ENCODE data around the gene CNTNAP2.
"Not testable (repeated sequence)": the region's sequence is repeated elsewhere in the genome, so short reads cannot be mapped to it uniquely, and the experiment has no call there.

The CNTNAP2 gene

DNA sequence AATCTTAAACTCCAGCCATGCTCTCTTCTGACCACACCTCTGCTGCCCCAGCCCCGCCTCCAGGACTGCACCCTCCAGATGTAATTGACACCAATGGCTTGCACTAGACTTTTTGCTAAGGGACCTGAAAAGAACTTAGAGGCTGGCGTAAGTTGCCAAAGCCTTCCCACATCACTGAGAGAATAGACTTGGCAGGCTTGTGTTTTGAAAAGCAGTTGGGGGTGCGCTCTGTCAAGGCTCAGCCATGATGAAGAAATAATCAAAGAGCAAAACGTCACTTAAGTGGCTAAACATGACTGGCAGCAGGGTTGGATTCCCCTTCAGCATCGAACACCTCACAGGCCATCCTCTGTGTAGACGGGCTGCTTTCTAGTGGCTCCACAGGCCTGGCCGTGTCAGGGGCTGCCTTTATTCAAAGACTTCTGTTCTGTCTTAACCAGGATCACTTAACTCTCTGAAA lies 2278.8 kb downstream of the CNTNAP2 start:
- no peak for DNase-seq

DNA sequence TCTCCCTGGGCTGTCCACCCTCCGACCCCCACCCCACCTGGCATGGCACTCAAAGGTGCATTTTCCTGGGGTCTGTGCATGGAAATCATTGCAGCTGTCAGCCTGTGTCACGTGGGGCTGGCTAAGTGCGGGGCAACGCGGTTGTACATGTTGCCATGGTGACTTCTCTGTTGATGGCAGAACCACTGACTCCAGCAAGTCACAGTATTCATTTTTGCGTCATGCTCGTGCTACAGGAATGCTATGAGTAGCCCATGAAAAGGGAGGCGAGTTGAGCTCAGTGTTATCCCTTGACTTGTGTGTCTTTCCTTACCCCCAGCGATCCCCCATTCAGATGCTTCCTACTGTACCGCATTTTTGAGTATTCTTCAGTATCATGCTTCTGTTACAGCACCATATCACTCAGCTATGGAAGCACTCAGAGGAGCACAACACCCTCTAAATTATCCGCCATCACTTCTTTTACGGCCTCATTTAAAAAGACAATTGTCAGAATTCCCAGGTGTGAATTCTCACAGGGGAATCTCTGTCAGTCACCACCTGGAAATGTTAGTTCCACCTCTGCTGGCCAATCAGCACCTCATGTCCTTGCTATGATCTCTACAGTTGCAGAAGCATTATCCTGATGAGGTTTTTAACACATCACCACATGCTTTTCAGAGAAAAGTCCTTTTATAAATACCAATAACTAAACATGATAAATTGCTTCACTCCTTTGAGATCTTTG lies 2279.6 kb downstream of the CNTNAP2 start:
- no peak for DNase-seq

DNA sequence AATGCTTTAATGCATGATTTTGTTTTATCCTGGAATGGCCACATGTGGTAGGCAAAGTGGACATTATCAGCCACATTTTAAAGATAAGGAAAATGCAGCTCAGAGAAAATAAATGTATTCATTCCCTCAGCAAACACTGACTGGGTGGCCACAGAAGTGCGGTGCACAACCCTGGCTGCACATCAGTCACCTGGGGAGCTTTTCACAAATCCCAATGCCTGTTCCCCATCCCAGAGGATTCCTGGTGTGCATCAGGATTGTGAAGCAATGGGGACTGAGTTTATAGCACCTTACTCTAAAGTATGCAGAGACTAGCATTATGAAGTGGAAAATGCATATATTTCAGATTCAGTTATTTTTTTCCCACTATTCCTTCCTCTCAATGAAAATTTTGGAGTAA lies 2280.5 kb downstream of the CNTNAP2 start:
- DNase-seq: no peak

DNA sequence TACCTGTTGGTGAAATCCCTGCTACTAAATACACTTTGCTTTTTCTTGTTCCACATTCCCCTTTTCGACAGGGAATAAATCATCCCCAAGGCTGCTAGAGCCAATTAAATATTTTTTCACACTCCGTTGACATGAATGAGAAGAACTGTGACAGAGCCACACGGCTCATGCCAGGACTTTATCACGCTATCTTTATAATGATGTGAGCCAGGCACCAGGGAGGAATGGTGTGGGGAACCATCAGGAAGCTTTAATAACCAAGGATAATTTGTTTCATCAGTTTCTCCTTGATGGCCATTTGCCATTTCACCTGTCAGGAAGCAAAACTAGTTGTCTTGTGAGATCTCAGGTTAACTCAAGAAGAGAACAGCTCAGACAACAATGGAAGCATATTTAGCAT lies 2280.9 kb downstream of the CNTNAP2 start:
- no peak for DNase-seq

DNA sequence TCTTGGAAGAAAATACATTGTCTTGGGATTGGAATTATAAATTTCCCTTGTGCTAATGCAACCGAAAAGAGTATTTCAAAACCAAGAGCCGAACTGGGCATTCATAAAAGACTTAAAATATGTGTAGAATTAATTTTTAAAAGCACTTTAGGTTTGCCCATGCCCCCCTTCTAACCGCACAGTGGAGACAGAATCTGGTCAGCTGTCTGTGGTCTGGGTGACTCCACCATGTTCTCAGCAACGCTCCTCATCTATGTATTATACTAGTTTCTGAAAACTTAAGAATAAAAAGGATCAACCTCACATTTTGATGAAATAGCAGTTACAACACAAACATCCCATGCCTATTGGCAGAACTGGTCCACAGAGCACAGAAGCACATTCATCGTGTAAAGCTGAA lies 2281.4 kb downstream of the CNTNAP2 start:
- no peak for DNase-seq

DNA sequence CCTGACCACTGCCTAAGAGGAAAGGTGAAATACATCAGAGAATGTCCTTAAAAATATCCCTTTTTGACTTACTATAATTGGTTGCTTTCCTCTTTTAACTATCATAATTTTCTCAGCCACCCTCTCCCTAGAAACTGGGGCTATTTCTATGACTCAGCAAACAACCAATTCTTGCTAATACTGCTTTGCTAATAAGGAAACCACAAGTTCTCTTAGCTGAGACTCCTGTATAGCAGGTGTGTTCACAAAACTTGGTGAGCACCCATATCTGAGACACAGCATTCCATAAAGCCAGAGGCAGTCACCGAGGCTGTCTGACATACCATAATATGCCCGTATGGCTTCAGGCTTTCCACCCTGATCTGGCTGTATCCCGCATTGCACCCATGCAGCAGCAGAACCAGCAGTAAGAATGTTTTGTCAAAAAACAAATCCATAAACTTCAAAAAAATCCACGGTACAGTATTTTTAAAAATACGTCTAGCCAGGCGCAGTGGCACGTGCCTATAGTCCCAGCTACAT lies 2282.3 kb downstream of the CNTNAP2 start:
- no peak for DNase-seq

DNA sequence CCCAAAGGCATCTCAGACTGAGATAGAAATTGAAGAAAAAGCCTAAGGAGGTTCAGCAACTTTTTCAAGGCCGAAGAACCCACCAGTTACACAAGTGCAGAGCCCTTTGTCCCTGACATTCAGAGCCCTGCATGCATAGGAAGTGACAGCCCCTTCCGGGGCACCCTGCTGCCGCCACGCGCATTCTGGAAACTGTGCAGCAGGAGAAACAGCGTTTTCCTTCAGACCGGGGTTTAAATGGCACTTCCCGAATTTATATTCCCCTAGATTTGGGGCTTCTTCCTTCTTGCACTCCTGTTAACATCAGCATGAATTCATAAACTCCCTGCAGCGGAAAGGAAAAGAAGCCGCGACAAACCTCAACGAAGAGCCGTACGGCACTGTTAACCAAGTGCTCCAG lies 2283.5 kb downstream of the CNTNAP2 start:
- no peak for DNase-seq

DNA sequence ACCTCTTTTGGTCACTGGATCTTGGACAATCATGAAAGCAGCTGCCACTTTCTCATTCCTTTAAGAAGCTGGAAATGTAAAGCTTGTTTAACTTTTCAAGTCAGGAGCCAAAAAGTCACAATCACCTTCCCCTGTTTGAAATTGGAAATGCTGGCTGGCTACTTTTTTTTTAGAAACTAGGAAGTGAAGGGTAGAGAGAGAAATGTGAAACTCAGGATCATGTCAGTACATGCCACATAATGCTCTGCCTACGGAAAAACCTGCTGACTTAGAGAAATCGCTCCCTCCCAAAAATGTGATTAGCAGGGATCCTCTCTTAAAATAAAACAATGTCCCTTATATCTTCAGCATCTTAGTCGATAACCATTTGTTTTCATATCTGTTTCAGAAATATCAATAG lies 2285.6 kb downstream of the CNTNAP2 start:
- DNase-seq: no peak

DNA sequence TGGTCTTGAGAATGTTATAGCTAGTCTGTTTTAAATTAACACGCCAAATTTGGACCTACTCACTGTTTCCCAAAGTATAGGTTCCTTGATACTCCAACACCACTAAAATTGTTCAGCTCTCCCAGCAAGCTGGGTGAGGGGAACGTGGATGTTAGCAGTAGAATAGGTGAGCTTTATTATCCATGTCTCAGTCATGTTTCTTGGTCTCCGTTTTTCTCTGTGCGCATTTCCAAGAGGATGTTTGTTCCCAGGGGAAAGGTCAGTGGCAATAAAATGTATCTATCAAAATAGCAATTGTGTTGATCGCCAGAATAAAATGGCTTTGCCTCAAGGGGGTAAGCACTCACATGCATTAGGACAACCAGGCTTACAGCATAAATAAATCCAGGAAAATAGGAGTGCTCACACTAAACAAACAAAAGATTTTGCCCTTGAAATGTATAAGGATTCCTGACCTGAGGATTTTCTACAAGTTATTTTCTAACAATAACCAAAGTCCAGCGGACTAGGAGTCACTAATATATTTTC lies 2286.9 kb downstream of the CNTNAP2 start:
- no peak for DNase-seq

DNA sequence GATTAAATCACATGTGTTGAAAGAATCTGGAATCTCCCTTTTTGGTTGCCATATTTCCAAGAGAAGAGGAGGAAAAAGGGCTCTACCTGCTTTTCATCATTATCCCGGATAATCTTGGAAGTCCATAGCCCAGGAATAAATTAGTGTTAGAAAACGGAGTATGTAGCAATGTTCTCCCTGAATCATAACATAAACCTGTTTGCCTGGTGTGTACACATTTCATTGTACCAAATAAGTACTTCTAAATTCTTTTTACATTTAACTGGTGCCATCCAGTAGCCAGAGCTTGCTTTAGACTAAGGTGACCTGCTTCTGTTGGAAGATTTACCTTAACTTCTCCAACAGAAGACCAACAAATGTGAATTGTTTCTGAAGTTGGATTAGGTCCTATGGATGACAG lies 2291.7 kb downstream of the CNTNAP2 start:
- no peak for DNase-seq

DNA sequence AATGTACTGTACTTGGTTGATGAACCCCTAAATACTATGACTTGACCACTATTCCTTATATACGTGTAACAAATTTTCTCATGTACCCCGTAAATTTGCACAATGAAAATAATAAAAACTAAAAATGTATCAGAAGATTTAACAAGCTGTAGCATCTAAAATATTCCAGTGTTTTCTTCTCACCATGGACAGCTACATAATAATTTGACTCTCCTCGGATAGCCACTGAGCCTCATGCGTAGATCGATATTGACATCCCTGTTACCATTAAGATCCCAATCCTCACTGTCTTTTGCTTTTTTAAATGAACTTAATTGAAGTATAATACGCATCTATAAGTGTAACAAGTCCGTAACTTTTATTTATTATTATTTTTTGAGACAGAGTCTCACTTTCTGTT lies 2294.3 kb downstream of the CNTNAP2 start:
- DNase-seq: no peak

DNA sequence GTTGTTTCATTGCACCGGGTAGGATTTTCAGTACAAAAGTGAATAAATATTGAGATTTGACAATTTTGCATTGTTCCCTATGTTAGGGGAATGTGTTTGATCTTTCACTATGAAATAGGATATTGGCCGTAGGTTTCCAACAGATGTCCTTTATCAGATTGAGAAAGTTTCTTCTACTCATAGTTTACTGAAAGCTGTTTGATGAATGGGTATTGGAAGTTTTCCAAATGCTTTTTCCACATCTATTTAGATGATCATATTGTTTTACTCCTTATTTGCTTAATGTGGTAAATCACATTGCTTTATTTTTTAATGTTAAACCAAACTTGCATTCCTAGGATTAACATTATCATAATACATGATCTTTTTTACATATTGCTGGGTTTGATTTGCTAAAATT lies 2296.1 kb downstream of the CNTNAP2 start:
- DNase-seq: no peak

DNA sequence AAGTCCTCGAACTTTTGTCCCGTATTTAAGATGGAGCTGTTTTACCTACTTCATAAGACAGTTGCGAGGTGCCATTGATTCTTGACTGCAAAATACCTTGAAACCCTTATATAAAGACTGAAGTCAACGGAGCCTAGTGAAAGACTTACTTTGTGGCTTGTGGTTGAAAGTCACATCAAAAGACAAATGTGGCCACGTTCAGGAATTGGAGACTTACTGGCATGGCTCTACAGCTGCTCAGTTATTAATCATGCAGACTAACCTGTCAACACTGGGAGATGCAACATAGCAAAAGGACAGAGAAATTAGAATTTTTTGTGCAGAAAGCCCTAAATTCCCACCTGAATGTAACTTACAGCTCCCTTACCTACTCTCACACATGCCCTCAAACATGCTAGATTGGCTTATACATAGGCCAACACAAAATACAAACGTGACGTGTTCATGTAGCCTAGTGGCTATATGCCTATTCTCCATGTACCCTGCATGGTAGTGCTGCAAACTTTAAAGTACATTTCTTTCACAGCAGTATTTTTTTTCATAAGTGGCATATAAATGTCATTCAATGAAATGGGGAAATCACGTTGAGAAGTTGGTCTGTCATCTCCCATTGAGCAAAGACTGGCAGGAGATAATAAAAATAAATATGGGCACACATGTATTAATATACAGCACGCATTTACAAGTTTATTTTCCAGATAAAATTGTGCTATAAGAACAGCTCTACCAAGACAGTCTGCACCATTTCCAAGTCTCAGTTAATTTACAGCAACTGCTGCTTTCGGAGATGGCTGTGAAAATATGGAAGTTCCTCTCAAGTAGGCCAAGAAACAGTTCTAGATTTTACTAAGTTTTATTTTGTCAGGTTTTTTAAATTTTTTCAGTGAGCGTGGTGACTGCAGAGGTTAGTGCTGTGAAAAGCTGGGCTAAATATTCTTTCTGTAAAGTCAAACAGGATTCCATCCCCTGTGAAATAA lies 2303.5 kb downstream of the CNTNAP2 start:
- DNase-seq: no peak

DNA sequence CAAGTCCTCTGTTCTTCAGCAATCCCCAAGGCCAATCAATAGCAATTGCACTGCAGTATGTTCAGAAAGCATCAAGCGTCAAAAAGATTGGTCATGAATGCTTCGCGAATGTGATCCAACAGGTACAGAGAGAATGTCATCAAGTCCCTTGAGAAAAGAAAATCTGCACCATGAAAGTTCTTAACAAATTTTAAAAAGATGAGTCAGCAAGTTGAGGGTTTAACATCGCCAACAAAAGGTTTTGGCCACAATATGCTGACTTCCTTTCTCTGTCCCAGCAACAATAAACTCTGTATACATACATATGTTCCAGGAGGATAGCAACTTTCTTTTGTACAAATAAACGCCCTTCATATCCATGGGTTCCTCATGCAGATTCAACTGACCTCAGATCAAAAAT lies 2305.4 kb downstream of the CNTNAP2 start:
- no peak for DNase-seq

DNA sequence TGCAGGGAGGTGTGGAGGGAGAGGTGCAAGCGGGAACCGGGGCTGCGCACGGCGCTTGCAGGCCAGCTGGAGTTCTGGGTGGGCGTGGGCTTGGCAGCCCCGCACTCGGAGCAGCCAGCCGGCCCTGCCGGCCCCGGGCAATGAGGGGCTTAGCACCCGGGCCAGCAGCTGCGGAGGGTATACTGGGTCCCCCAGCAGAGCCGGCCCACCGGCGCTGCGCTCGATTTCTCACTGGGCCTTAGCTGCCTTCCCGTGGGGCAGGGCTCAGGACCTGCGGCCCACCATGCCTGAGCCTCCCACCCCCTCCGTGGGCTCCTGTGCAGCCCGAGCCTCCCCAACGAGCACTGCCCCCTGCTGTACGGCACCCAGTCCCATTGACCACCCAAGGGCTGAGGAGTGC lies 2309.8 kb downstream of the CNTNAP2 start:
- not testable (repeated sequence) for DNase-seq

DNA sequence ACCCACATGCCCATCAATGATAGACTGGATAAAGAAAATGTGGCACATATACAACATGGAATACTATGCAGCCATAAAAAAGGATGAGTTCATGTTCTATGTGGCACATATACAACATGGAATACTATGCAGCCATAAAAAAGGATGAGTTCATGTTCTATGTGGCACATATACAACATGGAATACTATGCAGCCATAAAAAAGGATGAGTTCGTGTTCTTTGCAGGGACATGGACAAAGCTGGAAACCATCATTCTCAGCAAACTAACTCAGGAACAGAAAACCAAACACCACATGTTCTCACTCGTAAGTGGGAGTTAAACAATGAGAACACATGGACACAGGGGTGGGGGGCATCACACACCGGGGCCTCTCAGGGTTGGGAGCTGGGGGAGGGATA lies 2314.1 kb downstream of the CNTNAP2 start:
- not testable (repeated sequence) for DNase-seq

DNA sequence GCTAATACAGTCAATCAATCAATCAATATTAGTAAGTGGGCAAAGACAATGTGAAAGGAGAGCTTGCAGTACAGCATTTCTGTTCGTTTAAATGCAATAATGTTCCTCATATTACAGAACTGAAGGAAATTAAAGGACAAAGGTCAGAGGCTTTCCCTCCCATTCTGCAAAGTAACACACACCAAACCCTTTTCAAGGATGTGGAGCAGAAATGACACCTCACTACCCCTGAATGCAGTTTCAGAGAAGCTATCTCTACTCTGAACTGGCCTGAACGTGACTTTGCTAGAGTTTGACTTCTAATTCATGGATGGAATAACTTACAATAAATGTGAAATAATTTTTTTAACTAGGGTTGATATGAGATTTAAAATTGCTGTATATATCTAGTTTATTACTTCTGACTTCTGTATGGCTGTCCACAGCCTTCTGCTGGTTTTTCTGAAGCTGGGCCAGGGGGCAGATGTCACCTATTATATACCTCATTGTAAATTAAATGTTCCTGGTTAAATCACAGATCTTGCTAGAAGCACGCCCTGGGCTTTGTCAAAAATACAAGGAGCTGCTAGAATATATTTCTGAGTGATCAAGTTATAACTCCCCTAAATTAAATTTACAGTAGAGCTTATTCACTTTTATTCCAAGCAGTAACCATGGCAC lies 2317.1 kb downstream of the CNTNAP2 start:
- DNase-seq: no peak

DNA sequence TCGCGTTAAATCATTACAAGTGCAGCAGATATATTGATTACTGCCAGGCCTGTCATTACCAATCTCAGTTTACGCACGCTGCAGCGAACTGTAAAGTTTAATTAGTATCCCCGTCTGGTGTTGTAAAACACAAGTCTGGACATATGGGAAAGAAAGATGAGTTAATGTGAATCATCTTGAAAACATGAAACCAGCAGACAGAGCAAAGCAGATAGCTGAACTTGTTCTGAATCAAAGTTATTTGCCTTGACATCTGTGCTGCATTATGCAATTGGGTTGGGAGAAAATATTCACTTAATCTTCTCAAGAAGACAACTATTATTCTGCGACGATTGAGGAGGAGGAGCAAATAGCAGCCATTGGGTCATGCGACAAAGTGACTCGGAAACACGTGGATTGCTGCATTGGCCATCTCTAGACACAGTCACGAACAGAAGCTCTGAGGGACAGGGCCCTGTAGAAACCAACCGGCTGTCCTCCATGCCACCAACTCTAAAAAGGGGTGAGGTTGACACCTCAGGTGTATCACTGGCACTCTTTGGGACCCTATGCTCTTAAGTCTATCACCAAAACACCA lies 2317.7 kb downstream of the CNTNAP2 start:
- DNase-seq: no peak

DNA sequence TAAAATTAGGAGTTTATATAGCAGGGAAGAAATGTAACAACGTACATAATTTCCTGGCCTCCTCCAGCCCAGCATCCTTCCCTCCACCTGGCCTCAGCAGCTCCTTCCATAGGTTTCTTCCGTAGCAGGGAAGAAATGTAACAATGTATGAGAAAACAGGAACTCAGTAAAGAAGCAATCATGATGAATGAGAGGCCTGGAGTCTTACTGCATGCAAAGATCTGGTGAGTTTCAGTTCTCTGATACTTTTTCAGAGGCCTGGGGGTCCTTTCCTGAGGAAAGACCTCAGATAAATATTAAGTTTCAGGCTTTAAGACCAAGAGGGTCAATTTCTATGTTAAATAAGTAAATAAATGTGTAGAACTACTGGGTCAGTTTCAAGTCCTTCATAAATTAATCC lies 2318.3 kb downstream of the CNTNAP2 start:
- no peak for DNase-seq

DNA sequence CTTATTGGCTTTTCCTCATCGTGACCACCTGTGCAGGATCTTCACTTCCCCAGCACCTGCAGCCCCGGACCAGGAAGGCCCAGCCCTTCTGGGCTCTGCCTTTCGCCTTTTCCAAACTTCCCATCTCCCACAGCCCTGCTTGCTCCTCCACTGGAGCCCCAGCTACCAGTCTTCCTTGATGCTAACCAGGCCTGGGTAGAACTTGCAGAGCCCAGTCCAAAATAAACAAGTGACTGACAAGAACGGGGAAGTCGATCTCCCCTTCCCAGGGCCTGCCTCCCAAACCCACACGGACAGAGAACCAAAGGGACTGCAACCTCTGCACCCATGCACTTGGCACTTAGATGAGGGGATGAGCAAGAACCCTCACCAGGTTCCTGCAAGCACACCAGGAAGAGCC lies 2319.1 kb downstream of the CNTNAP2 start:
- no peak for DNase-seq

DNA sequence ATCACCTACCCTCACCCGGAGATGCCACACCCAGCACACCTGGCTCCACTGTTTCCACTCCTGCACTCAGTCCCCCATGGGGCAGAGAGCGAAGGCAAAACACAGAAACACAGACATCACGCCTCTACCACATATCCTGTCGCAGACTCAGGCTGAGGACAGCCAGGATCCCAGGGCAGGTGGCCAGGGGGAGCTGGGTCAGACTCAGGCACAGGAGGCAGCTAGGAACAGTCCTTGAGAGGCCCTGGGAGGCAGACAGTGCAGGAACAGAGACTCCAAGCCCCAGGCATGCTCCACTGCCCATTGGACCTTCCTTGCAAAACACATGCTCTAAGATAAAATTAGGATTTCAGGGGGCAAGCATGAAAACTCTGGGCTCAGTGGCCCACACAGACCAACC lies 2319.5 kb downstream of the CNTNAP2 start:
- no peak for DNase-seq

DNA sequence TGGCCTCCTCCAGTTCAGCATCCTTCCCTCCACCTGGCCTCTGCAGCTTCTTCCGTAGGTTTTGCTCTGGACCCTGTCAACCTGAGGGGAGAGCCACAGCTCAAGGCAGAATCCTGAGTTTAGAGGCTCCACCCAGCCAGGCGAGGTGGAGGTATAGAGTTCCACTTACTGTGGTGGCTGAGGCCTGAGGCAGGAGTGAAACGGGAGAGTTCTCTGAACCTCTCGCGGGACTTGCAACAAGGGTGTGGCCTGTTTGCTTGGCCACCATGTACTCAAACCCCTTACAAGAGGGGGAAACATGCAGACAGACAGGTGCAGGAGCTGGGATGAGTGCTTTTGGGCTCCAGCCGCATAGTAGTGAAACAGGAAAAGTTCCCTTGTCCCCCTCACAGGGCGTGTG lies 2320.0 kb downstream of the CNTNAP2 start:
- DNase-seq: no peak

DNA sequence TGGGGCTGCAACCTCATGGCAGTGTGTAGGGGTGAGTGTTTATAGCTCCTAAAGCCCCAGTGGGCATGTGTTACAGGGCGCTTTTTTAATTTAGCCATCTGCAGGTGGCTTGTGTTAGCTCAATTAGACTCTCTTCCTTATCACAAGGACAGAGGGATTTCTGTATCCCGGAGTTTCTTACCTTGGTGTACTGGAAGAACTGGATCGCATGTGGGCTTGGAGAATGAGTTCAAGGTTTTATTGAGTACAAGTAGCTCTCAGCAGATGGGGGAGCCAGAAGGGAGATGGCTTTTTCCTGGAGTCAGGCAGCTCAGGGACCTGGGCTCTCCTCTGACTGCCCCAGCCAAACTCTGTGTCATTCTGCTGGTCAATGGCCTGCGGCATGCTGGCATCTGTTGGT lies 2320.4 kb downstream of the CNTNAP2 start:
- DNase-seq: no peak

Data from NCI-H526 treated with DMSO at 0.1 percent for 48 hours (cell line).